ENCODE results near the gene TBL1X.
"Not testable (repeated sequence)": the region's sequence is repeated elsewhere in the genome, so short reads cannot be mapped to it uniquely, and the experiment has no call there.

Gene TBL1X

DNA sequence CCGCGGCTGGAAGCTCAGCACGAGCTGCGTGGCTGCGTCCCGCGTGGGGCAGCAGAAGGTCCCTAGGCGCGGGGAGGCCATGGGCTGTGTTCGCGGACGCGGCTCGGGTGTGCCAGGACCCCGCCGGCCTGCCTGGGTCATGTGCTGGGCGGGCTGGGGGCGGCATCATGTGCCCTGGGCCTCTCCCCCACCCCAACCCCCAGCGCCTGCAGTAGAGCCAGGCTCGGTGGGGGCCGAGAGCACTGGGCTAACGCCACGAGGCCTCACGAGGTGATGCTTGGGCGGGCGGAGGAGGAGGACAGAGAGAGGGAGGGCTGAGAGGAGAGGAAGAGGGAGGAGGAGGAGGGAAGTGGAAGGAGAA lies 300.9 kb downstream of the TBL1X start, which contains the start of gene GPR143:
GPR143 (minus strand) TSS at position 111 of the 361 bp plus-strand sequence; CDS start at position 81, 30 bp downstream.
- DNase-seq (ENCODE audit: low read depth): no peak

DNA sequence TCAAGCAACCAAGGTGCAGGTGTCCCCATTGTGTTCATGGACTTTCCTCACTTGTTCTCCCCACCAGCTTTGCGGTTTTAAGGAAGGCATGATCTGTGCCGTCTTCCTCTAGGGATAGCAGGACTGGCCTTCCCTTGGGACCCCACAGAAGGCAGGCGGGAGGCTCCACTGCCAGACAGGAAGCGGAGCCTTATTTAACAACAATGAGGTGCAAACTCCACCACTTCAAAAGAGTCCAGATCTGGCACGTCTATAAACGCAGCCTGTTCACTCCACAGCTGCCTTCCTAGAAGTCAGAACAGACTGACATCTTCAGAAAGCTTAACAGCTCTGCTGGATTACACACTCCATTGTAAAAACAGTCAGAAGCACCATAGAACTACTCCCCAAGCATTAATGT lies 302.5 kb downstream of the TBL1X start:
- no peak for DNase-seq (ENCODE audit: low read depth)

DNA sequence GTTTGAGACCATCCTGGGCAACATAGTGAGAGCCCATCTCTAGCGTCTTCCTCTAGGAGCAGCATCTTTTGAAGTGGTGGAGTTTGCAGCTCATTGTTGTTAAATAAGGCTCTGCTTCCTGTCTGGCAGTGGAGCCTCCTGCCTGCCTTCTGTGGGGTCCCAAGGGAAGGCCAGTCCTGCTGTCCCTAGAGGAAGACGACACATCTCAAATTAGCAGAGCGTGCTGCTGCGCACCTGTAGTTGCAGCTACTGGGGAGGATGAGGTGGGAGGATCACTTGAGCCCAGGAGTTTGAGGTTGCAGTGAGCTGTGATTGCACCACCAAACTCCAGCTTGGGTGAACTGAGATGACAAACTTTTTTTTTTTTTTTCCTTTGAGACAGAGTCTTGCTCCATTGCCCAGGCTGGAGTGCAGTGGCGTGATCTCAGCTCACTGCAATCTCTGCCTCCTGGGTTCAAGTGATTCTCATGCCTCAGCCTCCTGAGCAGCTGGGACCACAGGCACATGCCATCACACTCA lies 303.5 kb downstream of the TBL1X start:
- DNase-seq (ENCODE audit: low read depth): not testable (repeated sequence)

DNA sequence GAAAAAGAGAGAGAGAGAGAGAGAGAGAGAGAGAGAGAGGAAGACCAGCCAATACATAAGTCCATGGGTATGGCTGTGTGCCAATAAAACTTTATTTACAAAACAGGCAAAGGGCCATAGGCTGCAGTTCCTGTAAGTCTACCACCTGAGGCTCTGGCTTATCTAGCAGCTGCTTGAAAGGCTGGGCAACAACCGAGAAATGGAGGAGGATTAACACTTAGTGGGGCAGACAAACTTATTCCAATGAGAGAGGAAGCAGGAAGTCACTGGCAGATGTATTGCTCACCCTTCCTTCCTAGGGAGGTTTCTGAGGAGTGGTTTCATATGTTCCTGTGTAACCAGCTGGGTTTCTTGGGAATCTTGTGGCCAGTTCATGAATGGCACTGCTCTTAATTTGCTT lies 305.5 kb downstream of the TBL1X start:
- no peak for DNase-seq (ENCODE audit: low read depth)

DNA sequence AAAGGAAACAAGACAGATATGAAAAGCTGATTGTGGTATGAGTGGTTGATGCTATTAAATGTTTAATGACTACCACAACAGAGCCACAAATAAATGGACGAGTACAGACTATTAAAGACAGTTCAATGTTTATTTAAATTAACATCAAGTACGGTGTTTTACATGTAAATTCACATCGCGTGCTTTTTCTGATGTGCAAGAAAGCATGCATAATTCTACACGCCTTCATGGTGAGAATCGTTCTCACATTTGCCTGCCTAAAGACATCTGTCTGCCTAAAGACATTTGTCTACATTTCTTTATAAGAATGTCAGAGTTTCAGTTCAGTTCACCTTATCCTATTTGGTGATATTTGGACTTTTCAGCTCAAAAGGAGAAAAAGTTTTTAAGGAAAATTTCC lies 308.1 kb downstream of the TBL1X start:
- DNase-seq (ENCODE audit: low read depth): no peak

DNA sequence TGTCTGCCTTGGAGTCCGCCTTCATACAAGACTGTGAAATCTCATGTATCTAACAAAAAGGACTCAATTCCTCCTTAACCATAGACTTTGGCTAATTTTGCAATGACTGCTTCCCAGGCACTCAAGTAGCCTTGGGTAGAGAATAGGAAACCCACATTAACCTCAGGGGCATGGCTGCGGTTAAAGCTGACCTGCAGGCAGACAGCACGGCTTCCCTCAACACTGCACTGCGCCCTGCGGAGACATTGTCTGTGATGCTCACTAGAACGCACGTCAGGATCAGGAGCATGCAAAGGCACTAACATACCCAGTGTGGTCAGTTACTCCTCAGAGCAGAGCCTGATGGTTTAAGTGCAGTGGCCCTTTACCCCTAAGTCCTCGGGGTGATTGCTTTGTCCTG lies 311.1 kb downstream of the TBL1X start:
- no peak for DNase-seq (ENCODE audit: low read depth)

DNA sequence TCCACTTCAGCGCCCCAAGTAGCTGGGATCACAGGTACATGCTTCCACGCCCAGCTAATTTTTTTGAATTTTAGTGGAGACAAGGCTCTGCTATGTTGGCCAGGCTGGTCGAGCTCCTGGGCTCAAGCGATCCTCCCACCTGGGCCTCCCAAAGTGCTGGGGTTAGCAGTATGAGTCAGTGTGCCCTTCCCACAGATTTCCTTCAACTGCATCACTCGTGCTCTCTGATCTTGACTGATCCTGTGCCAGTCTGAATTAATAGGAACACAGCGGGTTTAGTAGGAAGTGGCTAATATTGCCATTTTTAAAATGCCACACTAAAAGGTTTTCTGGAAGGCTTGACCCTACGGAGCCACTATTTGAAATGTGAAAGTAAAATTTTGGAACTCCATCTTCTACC lies 317.1 kb downstream of the TBL1X start:
- DNase-seq (ENCODE audit: low read depth): no peak

DNA sequence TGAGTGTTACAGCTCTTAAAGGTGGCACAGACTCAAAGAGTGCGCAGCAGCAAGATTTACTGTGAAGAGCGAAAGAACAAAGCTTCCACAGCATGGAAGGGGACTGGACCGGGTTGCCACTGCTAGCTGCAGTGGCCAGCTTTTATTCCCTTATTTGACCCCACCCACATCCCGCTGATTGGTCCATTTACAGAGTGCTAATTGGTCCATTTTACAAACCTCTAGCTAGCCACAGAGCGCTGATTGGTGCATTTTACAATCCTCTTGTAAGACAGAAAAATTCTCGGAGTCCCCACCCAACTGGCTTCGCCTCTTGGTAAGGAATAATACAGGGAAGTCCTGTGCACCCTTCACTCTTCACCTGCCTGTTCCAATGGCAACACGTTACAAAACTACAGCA lies 319.5 kb downstream of the TBL1X start:
- no peak for DNase-seq (ENCODE audit: low read depth)

DNA sequence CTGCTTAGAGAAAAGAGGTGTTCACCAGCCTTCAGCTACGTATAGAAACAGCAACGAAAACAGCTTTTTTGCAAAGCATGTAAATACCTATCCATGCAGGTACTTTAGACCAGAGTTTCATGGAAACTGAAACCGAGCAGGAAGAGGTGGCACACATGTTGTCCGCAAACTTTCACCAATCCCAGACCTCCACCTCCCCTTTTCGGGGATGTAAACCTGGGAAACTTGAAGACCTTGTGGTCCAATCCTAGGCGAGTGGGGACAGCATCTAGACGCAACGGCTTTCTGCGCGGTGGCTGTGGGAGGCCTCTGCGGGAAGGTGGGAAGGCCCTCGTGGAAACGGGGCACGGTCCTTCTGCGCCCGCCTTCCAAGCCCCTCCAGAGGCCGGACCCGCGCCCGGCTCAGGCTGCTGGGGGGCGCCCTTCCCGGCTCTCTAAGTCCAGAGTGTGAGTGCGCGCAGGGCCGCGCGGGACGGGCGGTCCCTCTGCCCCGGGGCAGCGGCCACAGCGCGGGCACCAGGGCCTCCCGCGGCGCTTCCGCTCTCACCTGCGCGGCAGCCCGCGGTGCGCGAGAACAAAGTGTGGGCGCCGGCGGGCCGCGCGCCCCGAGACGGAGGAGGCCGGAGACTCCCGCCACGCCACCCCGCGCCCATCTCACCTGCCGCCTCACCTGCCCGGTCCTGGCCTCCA lies 320.5 kb downstream of the TBL1X start:
- no peak for DNase-seq (ENCODE audit: low read depth)

DNA sequence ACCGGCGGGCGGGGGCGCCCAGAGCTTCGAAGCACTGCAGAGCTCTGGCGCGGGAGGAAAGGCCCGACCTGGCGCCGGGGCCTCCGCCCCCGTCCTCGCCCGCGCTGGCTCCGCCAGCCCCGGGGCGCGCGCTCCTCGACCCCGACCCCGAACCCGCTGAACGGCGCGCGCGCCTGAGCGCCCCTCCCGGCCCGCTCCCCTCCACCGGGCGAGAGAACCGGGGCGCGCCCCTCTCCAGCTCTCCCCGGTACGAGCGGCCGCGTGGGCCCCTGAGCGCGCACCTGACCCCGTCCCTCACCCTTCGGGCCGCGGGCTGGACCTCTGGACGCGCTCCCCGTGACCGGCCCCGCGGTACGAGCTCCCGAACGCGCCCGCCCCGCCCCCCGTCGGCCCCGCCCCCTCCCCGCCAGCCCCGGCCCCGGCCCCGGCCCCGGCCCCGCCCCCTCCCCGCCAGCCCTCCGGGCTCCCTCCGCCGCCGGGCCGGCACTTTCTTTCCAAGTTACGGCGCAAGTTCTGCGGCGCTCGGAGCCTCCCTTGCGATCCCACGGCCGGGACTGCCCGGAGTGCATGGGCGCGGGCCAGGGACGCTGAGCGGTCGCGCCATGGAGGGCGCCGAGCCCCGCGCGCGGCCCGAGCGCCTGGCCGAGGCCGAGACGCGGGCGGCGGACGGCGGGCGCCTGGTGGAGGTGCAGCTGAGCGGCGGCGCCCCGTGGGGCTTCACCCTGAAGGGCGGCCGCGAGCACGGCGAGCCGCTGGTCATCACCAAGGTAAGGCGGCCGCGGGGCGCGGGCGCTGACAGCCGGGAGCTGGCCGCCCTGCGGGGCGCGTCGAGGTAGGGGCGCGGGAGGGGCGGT lies 321.3 kb downstream of the TBL1X start, which contains the start of gene SHROOM2:
SHROOM2 (plus strand) TSS at position 486 of the 854 bp plus-strand sequence; CDS start at position 603, 117 bp downstream.
- DNase-seq (ENCODE audit: low read depth): no peak

DNA sequence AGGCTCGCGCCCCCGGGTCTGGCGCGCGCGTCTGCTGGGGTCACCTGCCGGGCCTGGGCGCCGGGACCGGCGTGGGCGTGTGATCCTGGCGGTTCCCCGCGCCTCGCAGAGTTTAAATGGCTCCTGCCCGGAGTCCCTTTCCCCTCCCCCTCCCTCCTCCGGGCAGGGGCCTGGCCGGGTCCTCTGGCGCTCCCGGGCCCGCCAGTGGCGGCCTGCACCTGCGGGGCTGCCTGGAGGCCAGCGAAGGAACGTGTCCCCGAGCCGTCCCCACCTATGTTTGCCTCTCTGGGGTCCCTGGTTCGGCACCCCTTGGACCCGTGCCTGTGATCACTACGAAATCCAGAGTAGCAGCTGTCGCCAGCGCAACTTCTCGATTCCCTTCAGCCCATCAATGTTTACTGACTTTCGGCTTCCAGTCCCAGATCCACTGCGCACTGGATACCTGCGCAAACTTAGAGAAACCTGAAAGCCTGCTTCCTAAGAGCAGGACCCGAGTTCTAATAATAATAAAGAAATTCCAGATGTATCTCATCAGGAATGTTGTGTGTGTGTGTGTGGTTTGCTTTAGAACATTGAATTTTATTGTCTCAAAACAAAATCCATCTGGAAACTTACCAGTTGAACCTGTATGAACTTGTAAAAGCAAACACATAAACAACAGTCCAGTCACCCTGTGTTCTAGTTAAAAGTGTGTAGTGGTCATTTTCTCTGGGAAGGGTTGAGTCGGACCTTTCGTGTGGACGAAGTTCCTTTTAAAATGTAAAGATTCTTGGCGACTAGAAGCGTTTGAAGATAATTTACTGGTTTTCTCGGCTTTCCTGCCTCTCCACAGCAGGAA lies 322.2 kb downstream of the TBL1X start:
- DNase-seq (ENCODE audit: low read depth): no peak

DNA sequence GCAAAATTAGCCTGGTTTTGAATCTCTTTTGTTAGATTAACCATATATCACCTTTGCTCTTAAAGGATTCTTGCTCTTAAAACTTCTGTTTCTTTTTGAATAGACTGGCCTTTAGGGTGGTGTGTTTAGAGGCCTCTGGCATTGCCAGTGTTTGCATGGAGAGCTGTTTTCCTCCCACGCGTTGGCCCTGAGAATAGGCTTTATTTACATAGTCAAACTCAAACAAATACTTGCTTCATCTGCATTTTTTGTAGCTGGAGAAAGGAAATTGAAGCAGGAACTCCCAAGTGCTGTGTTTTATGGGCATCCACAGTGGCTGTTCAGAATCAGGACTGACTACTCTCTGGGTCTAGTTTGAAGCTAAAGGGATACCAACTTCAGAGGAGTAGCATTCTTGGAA lies 324.1 kb downstream of the TBL1X start:
- no peak for DNase-seq (ENCODE audit: low read depth)

DNA sequence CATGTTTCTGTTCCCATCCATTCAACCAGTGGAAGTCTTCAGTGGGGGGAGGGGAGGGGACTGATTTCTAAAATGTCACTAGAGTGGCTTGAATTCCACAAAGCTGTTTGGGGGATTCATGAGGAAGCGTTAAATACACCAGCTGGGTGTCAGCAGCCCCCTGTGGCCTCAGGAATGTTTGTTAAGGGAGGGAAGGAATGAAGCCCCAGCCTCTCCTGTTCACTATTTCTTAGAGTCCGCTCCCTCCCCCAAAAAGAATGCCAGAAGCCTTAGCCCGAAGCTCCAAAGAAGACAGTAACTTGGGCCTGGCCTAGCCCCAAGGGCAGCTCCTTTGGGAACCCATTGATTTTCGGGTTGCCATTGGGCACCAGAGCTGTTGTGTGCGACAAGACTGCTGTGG lies 324.7 kb downstream of the TBL1X start:
- DNase-seq (ENCODE audit: low read depth): no peak

Data from stimulated activated CD8-positive, alpha-beta memory T cell treated with anti-CD3 and anti-CD28 coated beads, Interleukin-12 subunit alpha, Interleukin-12 subunit beta, amount 100 ng/mL, for 1 hour (primary cell).